Panc1 (cell line): ENCODE results near the gene CYP1A2.

Experiments
- POLR2AphosphoS5 ChIP-seq: IDR thresholded peaks from 2 replicates; pipeline ENCODE4 v1.6.1; 2012; ENCODE audit warnings: mild to moderate bottlenecking, low read depth, low read length, moderate library complexity
- TCF7L2 ChIP-seq: IDR thresholded peaks from 2 replicates; pipeline ENCODE4 v1.6.1; 2011; ENCODE audit warnings: mild to moderate bottlenecking, low read depth, low read length, inconsistent platforms
- TF ChIP-seq, protein P1 (sequence below): fragments of 450-650 bp; IDR thresholded peaks from 2 replicates; pipeline ENCODE4 v1.5.1; 2017; ENCODE audit warnings: mild to moderate bottlenecking
- TF ChIP-seq, protein P2 (sequence below), 2 experiments: IDR thresholded peaks; 2 replicates each; pipeline ENCODE4 v1.6.1; 2011 to 2012; ENCODE audit warnings: low read depth in 2 of 2, control low read depth in 1 of 2, low read length in 1 of 2, mild to moderate bottlenecking in 1 of 2, moderate library complexity in 1 of 2; ENCODE audit not compliant: insufficient read depth in 1 of 2

DNA sequence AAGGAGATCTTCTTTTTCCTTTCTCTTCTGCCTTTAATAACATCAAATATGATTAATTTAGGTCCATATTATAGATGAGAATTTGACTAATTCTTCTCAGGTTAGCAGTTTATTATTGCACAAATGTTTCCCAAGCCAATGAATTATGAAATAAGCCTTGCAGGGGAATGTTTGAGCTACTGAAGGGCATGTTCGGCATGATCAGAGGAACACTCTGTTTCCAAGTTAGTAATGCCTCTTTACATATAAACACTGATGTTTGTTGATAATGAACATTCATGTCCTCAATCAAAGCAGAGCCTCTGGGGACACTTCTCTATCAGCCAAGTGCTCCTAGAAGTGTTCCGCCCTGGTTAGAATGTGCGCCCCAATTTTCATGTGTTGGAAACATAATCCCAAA lies 13.3 kb upstream of the CYP1A2 start:
- TF ChIP-seq, protein P1, sequence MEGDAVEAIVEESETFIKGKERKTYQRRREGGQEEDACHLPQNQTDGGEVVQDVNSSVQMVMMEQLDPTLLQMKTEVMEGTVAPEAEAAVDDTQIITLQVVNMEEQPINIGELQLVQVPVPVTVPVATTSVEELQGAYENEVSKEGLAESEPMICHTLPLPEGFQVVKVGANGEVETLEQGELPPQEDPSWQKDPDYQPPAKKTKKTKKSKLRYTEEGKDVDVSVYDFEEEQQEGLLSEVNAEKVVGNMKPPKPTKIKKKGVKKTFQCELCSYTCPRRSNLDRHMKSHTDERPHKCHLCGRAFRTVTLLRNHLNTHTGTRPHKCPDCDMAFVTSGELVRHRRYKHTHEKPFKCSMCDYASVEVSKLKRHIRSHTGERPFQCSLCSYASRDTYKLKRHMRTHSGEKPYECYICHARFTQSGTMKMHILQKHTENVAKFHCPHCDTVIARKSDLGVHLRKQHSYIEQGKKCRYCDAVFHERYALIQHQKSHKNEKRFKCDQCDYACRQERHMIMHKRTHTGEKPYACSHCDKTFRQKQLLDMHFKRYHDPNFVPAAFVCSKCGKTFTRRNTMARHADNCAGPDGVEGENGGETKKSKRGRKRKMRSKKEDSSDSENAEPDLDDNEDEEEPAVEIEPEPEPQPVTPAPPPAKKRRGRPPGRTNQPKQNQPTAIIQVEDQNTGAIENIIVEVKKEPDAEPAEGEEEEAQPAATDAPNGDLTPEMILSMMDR, result no peak
- no peak for TF ChIP-seq POLR2AphosphoS5
- TF ChIP-seq, protein P2, sequence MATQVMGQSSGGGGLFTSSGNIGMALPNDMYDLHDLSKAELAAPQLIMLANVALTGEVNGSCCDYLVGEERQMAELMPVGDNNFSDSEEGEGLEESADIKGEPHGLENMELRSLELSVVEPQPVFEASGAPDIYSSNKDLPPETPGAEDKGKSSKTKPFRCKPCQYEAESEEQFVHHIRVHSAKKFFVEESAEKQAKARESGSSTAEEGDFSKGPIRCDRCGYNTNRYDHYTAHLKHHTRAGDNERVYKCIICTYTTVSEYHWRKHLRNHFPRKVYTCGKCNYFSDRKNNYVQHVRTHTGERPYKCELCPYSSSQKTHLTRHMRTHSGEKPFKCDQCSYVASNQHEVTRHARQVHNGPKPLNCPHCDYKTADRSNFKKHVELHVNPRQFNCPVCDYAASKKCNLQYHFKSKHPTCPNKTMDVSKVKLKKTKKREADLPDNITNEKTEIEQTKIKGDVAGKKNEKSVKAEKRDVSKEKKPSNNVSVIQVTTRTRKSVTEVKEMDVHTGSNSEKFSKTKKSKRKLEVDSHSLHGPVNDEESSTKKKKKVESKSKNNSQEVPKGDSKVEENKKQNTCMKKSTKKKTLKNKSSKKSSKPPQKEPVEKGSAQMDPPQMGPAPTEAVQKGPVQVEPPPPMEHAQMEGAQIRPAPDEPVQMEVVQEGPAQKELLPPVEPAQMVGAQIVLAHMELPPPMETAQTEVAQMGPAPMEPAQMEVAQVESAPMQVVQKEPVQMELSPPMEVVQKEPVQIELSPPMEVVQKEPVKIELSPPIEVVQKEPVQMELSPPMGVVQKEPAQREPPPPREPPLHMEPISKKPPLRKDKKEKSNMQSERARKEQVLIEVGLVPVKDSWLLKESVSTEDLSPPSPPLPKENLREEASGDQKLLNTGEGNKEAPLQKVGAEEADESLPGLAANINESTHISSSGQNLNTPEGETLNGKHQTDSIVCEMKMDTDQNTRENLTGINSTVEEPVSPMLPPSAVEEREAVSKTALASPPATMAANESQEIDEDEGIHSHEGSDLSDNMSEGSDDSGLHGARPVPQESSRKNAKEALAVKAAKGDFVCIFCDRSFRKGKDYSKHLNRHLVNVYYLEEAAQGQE (IDR thresholded peaks at IDR 0.05; ENCODE audit: insufficient read depth in 1 of 2, low read depth in 2 of 2, low read length in 1 of 2), result no peak
- no peak for TF ChIP-seq TCF7L2
